Measurements from ENCODE around the gene KBTBD2. TPM values are rescaled to one million over a fixed set of nuclear protein-coding genes. Genes with fewer than 3 reads are reported as not detected.
A peak's percentile ranks its signal among the peaks of the same experiment; 100 is the strongest.
"Not testable (repeated sequence)": the region's sequence is repeated elsewhere in the genome, so short reads cannot be mapped to it uniquely, and the experiment has no call there.

Gene KBTBD2
- total RNA-seq, 4 donors from 2014 or later = 14.1 to 96.1 (median 38.9) TPM

DNA sequence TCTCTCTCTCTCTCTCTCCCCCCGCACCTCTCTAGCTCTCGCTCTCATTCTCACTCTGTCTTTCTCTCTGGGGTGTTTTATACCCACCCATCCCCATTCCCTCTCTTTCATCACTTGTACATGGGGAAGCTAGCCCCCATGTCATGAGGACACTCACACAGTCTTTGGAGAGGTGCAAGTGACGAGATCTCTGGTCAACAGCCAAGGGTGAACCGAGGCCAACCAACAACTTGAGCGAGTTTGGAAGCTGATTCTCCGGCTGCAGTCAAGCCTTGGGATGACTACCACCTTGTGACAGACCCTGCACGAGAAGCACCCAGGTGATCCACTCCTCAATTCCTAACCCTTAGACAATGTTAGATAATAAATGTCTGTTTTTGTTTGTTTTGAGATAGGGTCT is 10.1 kb upstream of the KBTBD2 start:
- Histone ChIP-seq H3K4me1 (no peaks in the 10 kb centered on the region), H3K4me3 (no peak overlapping the region), H3K9me3 (no peaks in the 10 kb centered on the region), H3K27ac (no peak overlapping the region), H3K27me3 (no peaks in the 10 kb centered on the region), H3K36me3 (no peaks in the 10 kb centered on the region)
- DNase-seq = no peak
- intact Hi-C loops (cut with DNase I; ENCODE audit: low total_unique reads) = no loop called here
- TF ChIP-seq POLR2A (IDR thresholded peaks at IDR 0.05) = no peak
- TF ChIP-seq, protein P1, sequence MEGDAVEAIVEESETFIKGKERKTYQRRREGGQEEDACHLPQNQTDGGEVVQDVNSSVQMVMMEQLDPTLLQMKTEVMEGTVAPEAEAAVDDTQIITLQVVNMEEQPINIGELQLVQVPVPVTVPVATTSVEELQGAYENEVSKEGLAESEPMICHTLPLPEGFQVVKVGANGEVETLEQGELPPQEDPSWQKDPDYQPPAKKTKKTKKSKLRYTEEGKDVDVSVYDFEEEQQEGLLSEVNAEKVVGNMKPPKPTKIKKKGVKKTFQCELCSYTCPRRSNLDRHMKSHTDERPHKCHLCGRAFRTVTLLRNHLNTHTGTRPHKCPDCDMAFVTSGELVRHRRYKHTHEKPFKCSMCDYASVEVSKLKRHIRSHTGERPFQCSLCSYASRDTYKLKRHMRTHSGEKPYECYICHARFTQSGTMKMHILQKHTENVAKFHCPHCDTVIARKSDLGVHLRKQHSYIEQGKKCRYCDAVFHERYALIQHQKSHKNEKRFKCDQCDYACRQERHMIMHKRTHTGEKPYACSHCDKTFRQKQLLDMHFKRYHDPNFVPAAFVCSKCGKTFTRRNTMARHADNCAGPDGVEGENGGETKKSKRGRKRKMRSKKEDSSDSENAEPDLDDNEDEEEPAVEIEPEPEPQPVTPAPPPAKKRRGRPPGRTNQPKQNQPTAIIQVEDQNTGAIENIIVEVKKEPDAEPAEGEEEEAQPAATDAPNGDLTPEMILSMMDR (IDR thresholded peaks at IDR 0.05) = no peak

DNA sequence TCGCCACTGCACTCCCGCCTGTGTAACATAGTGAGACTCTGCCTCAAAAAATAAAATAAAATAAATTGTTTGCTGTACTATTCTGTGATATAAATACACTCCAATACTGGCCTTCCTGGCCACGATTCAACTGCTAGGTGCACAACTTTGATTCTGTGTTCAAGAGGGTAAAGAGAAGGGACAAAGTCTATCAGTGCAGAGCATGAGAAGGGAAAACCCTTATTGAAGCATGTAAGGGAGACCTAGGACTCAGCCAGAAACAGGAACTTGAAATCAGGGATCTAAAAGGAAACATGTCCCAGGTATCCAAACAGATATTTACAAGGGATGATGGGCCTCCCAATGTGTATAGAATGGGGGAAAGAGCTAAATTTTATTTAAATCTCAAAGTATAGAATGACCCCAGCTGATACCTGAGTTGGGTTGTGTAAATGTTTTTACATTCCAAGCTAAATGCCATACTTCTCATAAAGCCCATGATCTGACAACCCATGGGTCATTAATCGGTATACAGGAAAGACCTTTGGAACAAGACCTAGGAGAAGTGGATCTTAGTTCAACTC is 9.0 kb upstream of the KBTBD2 start:
- TF ChIP-seq, protein P1 (IDR thresholded peaks at IDR 0.05) = no peak
- TF ChIP-seq POLR2A (IDR thresholded peaks at IDR 0.05) = no peak
- no peaks in the 10 kb centered on the region for H3K4me1 ChIP-seq
- no peaks in the 10 kb centered on the region for H3K9me3 ChIP-seq
- DNase-seq = no peak
- no peaks in the 10 kb centered on the region for H3K27me3 ChIP-seq
- no peaks in the 10 kb centered on the region for H3K36me3 ChIP-seq
- intact Hi-C loops (cut with DNase I; ENCODE audit: low total_unique reads) = no loop called here
- no peak overlapping the region for H3K4me3 ChIP-seq
- H3K27ac ChIP-seq = no peak overlapping the region

DNA sequence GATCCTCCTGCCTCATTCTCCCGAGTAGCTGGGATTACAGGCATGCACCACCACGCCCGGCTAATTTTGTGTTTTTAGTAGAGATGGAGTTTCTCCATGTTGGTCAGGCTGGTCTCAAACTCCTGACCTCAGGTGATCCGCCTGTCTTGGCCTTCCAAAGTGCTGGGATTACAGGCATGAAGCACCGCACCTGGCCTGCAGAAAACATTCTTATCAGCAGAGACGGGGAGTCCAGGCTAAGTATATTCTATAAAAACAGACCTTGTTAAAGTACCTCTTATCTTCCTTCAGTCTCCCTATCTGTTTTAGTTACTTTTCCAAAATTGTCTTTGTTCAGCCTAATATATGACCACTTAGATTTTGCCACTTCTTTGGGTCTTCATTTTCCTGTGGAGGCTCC is 5.8 kb upstream of the KBTBD2 start:
- H3K36me3 ChIP-seq, H3K4me1 ChIP-seq, H3K27ac ChIP-seq, H3K4me3 ChIP-seq, H3K9me3 ChIP-seq, DNase-seq, H3K27me3 ChIP-seq: not testable (repeated sequence)
- intact Hi-C loops (cut with DNase I; ENCODE audit: low total_unique reads) = loop anchor here (10.0 kb wide), 1 partner anchor 47 kb away; no protein-coding TSS in a partner anchor

DNA sequence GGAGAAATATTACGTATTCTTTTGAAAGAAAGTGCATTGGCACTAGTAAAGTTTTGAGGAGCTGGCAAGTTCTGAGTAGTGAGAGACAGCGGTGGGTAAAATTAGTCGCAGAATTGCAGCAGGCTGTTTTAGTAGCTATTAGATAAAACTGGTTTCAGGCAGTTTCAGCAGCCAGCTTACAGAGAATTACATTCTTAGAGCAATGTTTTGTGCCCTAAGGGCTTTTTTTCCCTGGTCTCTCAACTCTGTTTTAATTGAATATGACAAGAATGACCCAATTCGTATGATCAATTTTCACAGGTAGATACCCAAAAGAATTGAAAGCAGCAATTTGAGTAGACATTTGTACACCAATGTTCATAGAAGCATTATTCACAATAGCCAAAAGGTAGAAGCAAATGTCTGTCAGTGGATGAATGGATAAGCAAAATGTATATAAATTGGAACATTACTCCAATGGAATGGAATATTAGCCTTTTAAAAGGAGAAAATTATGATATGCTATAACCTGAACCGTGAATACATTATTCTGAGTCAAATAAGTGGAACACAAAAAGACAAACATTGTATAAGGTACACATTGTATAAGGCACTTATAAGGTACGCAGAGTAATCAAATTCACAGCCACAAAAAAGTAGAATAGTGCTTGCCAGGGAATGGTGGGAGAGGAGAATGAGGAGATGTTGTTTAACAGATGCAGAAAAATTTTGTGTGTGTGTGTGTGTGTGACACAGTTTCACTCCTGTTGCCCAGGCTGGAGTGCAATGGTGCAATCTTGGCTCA is 5.2 kb upstream of the KBTBD2 start:
- Histone ChIP-seq H3K9me3 (no peaks in the 10 kb centered on the region), H3K27me3 (no peaks in the 10 kb centered on the region), H3K4me3 (no peak overlapping the region), H3K4me1 (peaks cover 0 to 6% of the 10 kb centered on the region in 2 donors), H3K27ac (no peak overlapping the region), H3K36me3 (no peaks in the 10 kb centered on the region)
- no peak for DNase-seq
- intact Hi-C loops (cut with DNase I; ENCODE audit: low total_unique reads) = loop anchor here (10.0 kb wide), 1 partner anchor 48 kb away; no protein-coding TSS in a partner anchor
- TF ChIP-seq, protein P1 (IDR thresholded peaks at IDR 0.05) = no peak
- no peak for TF ChIP-seq POLR2A (IDR thresholded peaks at IDR 0.05)

DNA sequence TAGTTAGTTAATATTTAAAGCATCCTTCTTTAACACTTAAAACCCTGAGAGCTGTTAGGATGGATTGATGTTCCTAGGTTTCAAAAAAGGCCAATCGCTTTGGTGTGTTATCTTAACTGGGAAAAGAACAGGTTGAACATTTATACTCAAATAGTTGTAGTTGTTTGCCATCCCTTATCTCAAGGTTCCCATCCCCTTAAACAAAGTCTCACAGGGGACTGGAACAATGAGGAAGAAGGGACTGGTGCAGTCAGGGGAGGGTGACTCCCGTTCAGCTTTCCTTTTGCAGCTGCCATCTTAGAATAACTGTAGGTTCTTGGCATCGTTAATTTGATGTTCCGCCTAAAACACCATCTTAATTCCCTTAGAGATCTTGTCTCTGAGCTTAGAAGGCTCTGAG is 2.6 kb upstream of the KBTBD2 start:
- intact Hi-C loops (cut with DNase I; ENCODE audit: low total_unique reads) = loop anchor here (10.0 kb wide), 1 partner anchor 51 kb away; no protein-coding TSS in a partner anchor
- Histone ChIP-seq H3K9me3 (no peaks in the 10 kb centered on the region), H3K36me3 (no peaks in the 10 kb centered on the region), H3K27me3 (no peaks in the 10 kb centered on the region), H3K27ac (peak overlapping the region in 1 of 2 donors; percentile 23), H3K4me3 (no peak overlapping the region), H3K4me1 (peaks cover 0 to 6% of the 10 kb centered on the region in 2 donors)
- TF ChIP-seq POLR2A (IDR thresholded peaks at IDR 0.05) = no peak
- DNase-seq = no peak

GRCh38 chr7:32893722-32894121 is 2.2 kb upstream of the KBTBD2 start:
- intact Hi-C loops (cut with DNase I; ENCODE audit: low total_unique reads) = loop anchor here (10.0 kb wide), 1 partner anchor 51 kb away; no protein-coding TSS in a partner anchor
- Histone ChIP-seq H3K36me3 (no peaks in the 10 kb centered on the region), H3K27me3 (no peaks in the 10 kb centered on the region), H3K9me3 (no peaks in the 10 kb centered on the region), H3K27ac (peak overlapping the region; percentile 95 to 100), H3K4me1 (peaks cover 0 to 6% of the 10 kb centered on the region in 2 donors), H3K4me3 (no peak overlapping the region)
- DNase-seq = no peak
- TF ChIP-seq, protein P1 (IDR thresholded peaks at IDR 0.05) = no peak
- TF ChIP-seq POLR2A (IDR thresholded peaks at IDR 0.05) = no peak

All from uterus (tissue), 4 donors.